ENCODE results near the gene CIC.
"Not testable (repeated sequence)": the region's sequence is repeated elsewhere in the genome, so short reads cannot be mapped to it uniquely, and the experiment has no call there.

CIC gene

DNA sequence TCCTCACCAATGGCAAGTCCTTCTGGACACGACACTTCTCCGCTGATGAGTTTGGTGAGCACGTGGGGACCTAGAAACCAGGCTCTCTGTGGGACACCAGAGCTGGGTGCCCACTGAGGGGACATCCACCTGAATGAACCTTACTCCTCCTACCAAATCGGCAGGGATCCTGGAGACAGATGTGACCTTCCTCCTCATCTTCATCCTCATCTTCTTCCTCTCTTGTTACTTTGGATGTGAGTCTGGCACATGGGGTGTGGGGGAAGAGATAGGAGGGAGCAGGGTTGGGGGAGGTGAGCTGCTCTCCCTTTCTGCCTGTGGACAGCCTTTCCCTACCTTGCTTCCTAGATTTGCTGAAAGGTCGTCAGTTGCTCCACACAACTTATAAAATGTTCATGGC lies 46.0 kb downstream of the CIC start:
- DNase-seq: no peak

- DNase-seq: no peak
These were observed 47.5 kb downstream of the CIC start for GRCh38 chr19:42316223-42317211.

- DNase-seq: no peak
These were observed 48.5 kb downstream of the CIC start for GRCh38 chr19:42317535-42317934.

- DNase-seq: no peak
These were observed 53.3 kb downstream of the CIC start for GRCh38 chr19:42322305-42322704.

- DNase-seq: no peak
These were observed 54.4 kb downstream of the CIC start for GRCh38 chr19:42323473-42323851.

DNA sequence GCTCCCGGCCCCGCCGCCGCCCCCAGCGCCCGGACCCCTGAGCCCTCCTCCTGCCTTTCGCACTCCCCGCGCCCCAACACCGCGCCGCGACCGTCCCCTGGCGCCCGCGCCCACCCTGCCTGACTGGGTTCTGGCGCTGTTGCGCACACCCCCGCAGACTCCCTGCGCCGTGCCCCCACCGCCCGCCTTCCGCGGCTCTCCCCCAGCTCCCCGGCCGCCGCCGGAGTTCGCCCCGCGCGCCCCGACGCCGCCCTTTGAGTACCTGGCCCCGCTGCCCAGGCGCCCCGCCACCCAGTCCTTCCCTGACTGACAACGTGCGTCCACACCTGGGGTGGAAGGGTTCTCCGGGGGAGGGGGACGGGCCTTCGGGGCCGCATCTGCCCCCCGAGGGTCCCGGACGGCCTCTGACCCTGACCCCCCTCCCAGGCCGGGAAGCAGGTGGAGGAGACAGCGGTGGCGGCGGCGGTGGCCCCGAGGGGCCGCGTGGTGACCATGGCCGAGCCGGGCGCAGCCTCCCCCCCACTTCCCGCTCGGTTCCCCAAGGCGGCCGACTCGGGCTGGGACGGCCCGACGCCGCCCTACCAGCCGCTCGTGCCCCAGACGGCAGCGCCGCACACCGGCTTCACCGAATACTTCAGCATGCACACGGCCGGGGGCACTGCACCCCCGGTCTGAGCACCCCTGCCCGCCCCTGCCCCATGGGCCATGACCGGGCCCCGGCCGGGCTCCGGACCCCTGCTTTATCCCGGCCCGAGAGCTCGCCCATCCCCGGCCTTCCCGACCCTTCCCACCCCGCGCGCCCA lies 55.0 kb downstream of the CIC start:
- DNase-seq: peak; percentile 33

GRCh38 chr19:42324655-42325307 lies 55.7 kb downstream of the CIC start:
- peak; percentile 14 for DNase-seq

GRCh38 chr19:42325308-42325895 lies 56.4 kb downstream of the CIC start, which contains the start of gene MEGF8:
Gene MEGF8 (plus strand): TSS chr19:42325635. CDS start chr19:42326244, 609 bp downstream.
- DNase-seq: peak; percentile 99

DNA sequence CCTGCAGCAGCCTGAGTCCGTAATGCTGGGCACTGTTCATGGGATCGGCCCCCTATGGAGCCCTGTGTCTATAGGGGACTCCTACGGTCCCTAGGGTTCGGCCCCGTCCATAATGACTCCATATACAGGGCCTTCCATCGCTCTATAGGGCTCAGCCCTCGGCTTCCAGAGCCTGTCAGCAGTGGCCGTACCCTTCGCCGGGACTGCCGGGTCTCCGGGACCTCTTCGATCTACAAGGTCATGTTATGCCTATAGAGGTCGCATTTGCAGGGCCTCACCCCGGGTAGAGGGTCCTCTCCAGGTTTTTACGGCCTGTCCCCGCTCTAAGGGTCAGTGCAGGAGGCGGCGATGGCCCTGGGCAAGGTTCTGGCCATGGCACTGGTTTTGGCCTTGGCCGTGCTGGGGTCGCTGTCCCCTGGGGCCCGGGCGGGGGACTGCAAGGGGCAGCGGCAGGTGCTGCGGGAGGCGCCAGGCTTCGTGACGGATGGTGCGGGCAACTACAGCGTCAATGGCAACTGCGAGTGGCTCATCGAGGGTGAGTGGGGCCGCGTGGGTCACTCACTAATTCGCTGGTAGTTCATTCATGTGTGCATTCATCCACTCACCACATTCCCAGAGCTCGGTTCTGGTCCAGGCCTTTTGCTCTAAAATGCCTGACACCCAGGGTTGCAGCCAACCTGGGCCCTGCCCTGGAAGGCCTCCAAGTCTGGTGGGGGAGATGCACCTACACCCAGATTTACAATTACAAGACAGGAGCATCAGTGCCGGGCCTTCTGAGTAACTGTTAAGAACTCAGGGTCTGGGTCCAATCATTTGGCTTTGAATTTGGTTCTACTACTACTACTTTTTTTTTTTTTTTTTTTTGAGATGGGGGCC lies 57.1 kb downstream of the CIC start:
- DNase-seq: peak; percentile 45

DNA sequence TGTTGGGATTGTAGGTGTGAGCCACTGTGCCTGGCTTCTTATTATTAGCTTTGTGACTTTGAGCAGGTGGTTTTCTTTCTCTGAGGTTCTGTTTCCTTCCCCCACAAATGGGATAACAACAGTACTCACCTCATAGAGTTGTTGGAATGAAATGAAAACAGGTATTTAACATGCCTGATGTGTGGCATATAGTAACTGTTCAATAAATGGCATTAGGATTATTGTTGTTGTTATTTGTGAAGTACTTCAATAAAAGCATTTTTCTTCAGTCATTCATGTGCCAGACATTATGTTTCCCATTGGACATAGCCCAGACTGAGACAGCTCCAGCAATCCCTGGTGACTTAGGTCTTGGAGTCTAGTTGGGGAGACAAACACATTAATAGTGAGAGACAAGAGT lies 57.9 kb downstream of the CIC start:
- no peak for DNase-seq

GRCh38 chr19:42327381-42327780 lies 58.3 kb downstream of the CIC start:
- DNase-seq: no peak

DNA sequence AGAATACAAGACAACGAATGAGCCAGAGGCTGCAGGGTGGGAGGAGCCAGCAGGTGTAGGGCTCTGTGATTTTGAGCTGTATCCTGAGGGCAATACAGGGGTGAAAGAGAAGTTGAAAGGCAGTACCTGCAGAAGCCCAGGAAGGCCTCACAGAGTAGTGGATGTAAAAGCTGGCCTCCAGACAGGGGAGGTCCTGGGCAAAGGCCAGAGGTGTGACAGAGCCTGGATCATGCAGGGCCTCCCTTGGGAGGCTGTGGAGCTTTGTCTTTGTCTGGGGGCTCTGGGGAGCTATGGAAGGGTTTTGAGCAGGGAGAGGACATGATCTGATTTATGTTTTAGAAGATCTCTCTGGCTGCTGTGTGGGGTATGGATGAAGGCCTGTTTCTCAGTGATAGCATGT lies 59.1 kb downstream of the CIC start:
- no peak for DNase-seq

DNA sequence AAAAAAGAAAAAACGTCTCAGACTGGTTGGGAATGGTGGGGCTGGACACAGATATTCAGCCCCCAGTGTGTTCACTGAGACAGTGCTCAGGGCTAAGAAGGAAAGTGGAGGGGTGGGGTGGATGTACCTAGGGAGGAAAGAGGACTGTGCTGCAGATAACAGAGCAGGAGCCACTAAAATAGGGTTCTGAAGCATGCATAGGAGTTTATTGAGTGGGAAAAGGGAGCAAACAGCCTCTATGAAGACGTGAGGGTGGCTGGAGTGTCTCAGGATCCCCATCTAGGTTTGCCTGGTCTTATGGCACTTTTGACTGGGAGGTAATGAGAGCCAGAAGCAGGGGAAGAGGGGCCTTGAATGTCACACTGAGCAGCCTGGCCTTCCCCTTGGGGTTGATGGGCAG lies 59.8 kb downstream of the CIC start:
- no peak for DNase-seq

GRCh38 chr19:42330241-42330711 lies 61.2 kb downstream of the CIC start:
- DNase-seq: no peak

DNA sequence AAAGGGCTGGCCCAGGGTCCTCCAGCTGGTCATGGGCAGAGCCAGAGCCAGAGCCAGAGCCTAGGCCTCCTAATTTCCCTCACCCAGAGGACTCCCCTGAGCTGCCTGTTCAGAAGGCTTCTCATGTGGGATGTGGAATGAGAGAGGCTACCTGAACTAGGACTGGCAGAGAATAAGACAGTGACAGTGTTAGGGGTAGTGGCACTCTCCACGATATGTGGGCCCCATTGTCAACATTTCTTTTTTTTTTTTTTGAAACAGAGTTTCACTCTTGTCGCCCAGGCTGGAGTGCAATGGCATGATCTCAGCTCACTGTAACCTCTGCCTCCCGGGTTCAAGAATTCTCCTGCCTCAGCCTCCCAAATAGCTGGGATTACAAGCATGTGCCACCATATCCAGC lies 62.3 kb downstream of the CIC start:
- DNase-seq: not testable (repeated sequence)

GRCh38 chr19:42332059-42332458 lies 63.0 kb downstream of the CIC start:
- DNase-seq: no peak

- no peak for DNase-seq
These were observed 64.0 kb downstream of the CIC start for GRCh38 chr19:42333018-42333417.

DNA sequence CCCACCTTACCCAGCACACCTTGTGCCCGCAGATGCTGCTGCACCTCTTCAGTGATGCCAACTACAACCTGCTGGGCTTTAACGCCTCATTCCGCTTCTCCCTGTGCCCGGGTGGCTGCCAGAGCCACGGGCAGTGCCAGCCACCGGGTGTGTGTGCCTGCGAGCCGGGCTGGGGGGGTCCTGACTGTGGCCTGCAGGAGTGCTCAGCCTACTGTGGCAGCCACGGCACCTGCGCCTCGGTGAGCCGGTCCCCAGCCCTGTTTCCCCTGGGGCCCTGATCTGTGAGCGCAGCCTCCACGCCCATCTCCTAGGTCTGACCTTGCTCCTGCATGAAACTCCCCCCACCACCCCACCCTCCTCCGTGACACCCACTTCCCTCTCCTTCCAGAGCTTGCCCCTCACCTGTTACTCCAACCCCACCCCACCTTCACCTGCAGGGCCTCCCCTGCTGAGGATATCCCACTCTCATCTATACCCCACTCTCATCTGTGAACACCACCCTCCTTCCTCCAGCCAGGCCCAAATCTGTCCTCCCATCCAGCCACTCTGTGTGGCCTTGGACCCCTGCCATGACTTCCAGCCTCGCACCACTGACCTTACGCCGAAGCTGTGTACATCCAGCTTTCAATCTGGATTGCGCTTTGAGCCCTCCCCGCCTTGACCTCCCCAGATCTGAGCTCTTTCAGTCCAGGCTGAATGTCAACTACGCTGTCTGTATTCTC lies 65.1 kb downstream of the CIC start:
- no peak for DNase-seq

DNA sequence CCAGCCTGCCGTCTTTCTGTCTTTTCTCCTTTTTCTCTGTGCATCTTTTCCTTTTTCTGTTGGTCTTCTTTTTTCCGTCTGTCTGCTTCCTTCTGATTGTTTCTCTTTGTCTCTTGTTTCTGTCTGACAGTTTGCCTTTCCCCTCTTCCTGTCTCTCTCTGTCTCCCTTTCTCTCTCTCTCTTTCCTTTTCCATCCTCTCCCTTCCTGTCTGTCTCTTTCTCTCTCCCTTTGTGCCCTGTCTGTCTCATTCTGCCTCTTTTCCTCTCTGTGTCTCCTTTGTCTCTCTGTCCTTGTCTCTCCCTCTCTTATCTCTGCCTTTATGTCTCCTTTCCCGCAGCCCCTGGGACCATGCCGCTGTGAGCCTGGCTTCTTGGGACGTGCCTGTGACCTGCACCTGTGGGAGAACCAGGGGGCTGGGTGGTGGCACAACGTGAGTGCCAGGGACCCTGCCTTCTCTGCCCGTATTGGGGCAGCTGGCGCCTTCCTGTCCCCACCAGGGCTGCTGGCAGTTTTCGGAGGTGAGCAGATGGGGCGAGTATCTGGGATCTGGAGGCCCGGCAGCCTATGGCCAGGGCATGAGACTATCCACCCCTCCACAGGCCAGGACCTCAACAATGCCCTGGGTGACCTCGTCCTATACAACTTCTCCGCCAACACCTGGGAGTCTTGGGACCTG lies 65.8 kb downstream of the CIC start:
- no peak for DNase-seq

DNA sequence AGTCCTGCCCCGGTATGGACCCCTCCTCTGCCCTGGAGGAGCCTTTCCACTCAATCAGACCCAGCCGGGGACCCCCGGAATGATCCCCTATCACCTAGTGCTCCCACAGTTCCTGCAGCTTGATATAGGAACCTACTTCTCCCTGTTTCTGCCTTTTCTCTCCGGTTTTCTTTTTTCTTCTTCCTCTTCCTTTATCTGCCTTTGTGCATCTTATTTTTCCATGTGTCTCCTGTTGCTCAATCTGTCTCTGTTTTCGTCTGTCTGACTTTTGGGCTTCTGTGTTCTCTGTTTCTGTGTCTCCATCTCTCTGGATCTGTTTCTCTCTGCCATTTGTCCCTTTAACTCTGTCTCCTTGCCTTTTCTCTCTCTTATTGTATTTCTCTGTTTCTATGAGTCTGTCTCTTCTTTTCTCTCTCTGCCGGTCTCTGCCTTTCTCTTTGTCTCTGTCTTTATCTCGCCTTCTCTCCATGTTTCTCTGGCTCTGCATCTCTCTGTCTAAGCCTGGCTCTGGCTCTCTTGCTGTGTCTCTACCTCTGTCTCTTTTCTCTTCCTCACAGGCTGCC lies 66.4 kb downstream of the CIC start:
- no peak for DNase-seq

All from stimulated activated CD4-positive, alpha-beta T cell treated with anti-CD3 and anti-CD28 coated beads, Interleukin-15, amount 100 ng/mL, for 24 hours (primary cell).